ENCODE measurements around the gene LRRC1. TPM values are rescaled to one million over a fixed set of nuclear protein-coding genes. Genes with fewer than 3 reads are reported as not detected.

LRRC1 gene
- total RNA-seq, 1 donor from 2014 or later = 7.5 TPM

DNA sequence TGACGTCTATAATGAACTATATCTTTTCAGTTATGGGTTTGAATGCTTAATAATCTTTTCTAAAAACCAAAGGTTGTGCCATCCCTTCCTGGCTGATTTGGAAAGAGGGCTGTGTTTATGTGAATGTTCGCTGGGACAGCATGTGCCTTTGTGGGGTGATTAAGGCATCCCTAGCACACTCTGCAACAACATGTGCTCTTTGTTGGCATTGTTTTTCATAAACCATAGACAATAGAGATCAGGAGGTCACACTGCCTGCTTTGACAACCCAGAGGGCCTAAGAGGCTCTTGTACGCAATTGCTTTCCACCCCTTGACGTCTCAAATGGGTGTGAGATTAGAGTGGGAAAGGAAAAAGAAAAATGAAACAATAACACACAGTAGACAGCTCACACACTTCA is 116.0 kb downstream of the LRRC1 start:
- no peaks in the 10 kb centered on the region for H3K36me3 Mint-ChIP-seq (ENCODE audit: low read depth, unreplicated experiment)
- DNase-seq (ENCODE audit: low spot score) = no peak

DNA sequence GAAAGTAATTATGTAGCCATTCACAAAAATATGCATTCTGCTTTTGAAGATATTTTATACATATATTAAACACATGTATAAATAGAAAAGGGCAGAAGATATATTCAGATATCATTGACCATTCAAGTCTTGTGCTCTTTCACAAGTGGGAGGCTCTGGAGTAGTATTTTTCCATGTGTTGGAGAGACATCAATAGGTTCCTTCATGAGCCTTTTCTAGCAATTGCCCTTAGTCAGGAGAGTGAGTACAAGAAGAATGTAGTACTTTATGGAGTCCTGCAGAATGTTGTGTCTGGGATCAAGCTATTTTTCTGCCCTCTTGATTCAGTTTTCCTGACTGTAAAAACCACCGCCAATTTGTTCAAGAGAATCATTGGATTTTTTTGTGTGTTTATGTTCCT is 117.9 kb downstream of the LRRC1 start:
- Mint-ChIP-seq H3K4me1 (ENCODE audit: unreplicated experiment) (no peaks in the 10 kb centered on the region), H3K27me3 (ENCODE audit: unreplicated experiment) (no peaks in the 10 kb centered on the region), H3K36me3 (ENCODE audit: low read depth, unreplicated experiment) (no peaks in the 10 kb centered on the region), H3K9me3 (ENCODE audit: unreplicated experiment) (no peaks in the 10 kb centered on the region), H3K4me3 (ENCODE audit: unreplicated experiment) (no peak overlapping the region), H3K27ac (ENCODE audit: unreplicated experiment) (no peak overlapping the region)
- TF ChIP-seq, protein P1, sequence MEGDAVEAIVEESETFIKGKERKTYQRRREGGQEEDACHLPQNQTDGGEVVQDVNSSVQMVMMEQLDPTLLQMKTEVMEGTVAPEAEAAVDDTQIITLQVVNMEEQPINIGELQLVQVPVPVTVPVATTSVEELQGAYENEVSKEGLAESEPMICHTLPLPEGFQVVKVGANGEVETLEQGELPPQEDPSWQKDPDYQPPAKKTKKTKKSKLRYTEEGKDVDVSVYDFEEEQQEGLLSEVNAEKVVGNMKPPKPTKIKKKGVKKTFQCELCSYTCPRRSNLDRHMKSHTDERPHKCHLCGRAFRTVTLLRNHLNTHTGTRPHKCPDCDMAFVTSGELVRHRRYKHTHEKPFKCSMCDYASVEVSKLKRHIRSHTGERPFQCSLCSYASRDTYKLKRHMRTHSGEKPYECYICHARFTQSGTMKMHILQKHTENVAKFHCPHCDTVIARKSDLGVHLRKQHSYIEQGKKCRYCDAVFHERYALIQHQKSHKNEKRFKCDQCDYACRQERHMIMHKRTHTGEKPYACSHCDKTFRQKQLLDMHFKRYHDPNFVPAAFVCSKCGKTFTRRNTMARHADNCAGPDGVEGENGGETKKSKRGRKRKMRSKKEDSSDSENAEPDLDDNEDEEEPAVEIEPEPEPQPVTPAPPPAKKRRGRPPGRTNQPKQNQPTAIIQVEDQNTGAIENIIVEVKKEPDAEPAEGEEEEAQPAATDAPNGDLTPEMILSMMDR (IDR thresholded peaks at IDR 0.05; ENCODE audit: unreplicated experiment) = no peak
- DNase-seq (ENCODE audit: low spot score) = no peak

More for the DNA sequence above, 116.0 kb downstream of the LRRC1 start:
- TF ChIP-seq, protein P1 (IDR thresholded peaks at IDR 0.05; ENCODE audit: unreplicated experiment) = no peak
- Mint-ChIP-seq H3K9me3 (ENCODE audit: unreplicated experiment) (no peaks in the 10 kb centered on the region), H3K4me3 (ENCODE audit: unreplicated experiment) (no peak overlapping the region), H3K27me3 (ENCODE audit: unreplicated experiment) (no peaks in the 10 kb centered on the region), H3K27ac (ENCODE audit: unreplicated experiment) (no peak overlapping the region), H3K4me1 (ENCODE audit: unreplicated experiment) (no peaks in the 10 kb centered on the region)

DNA sequence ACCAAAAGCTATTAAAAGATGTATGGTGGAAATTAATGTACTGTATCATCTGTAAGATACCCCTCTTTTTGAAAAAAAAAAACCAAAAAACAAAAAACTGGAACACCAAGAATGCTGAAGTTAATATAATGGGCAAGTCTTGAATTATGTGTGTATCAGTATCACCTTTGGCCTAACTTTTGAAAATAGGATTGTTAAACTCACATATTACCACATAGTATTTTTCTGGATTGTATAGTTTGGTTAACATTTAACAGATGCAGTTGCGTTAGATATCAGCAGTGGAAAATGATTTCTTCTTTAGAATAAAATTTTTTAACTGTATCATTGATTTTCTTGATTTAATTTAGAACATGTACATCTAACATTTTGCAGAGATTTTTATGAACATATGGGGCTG is 118.5 kb downstream of the LRRC1 start:
- no peaks in the 10 kb centered on the region for H3K27me3 Mint-ChIP-seq (ENCODE audit: unreplicated experiment)
- no peaks in the 10 kb centered on the region for H3K36me3 Mint-ChIP-seq (ENCODE audit: low read depth, unreplicated experiment)
- H3K27ac Mint-ChIP-seq (ENCODE audit: unreplicated experiment) = no peak overlapping the region
- TF ChIP-seq, protein P1 (IDR thresholded peaks at IDR 0.05; ENCODE audit: unreplicated experiment) = no peak
- H3K4me3 Mint-ChIP-seq (ENCODE audit: unreplicated experiment) = no peak overlapping the region
- H3K9me3 Mint-ChIP-seq (ENCODE audit: unreplicated experiment) = no peaks in the 10 kb centered on the region
- DNase-seq (ENCODE audit: low spot score) = no peak
- no peaks in the 10 kb centered on the region for H3K4me1 Mint-ChIP-seq (ENCODE audit: unreplicated experiment)

DNA sequence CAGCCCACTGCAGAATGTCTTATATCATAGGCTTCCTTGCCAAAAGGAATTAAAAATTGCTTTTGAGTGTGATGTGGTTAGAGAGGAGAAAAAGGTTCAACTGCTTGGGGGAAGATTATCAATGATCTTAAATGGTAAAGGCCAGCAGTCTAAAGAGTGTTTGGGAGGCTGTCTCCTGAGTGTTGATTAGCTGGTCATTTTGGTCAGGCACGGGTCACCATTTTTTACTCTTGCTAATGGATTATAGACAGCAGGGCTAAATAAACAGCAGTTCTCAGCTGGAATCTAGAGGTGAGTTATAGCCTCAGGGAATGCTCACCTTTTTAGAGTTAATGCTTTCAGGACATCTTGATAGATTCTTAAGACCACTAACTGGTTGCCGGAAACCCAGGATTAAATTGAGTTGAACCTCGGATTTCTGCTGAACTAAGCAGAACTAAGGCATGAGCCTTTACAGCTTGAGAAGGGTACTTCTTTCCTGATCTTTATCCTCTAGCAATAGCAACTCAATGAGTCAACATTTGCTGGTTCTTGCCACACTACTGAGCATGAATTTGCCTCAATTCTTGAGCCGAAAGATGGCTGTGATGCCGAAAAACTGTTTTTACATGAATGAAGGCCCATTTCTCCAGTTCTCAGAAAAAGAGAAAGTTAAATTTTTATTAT is 120.4 kb downstream of the LRRC1 start:
- Mint-ChIP-seq H3K4me1 (ENCODE audit: unreplicated experiment) (no peaks in the 10 kb centered on the region), H3K4me3 (ENCODE audit: unreplicated experiment) (no peak overlapping the region), H3K36me3 (ENCODE audit: low read depth, unreplicated experiment) (no peaks in the 10 kb centered on the region), H3K9me3 (ENCODE audit: unreplicated experiment) (no peaks in the 10 kb centered on the region), H3K27me3 (ENCODE audit: unreplicated experiment) (no peaks in the 10 kb centered on the region), H3K27ac (ENCODE audit: unreplicated experiment) (no peak overlapping the region)
- DNase-seq (ENCODE audit: low spot score) = no peak
- TF ChIP-seq, protein P1 (IDR thresholded peaks at IDR 0.05; ENCODE audit: unreplicated experiment) = no peak

DNA sequence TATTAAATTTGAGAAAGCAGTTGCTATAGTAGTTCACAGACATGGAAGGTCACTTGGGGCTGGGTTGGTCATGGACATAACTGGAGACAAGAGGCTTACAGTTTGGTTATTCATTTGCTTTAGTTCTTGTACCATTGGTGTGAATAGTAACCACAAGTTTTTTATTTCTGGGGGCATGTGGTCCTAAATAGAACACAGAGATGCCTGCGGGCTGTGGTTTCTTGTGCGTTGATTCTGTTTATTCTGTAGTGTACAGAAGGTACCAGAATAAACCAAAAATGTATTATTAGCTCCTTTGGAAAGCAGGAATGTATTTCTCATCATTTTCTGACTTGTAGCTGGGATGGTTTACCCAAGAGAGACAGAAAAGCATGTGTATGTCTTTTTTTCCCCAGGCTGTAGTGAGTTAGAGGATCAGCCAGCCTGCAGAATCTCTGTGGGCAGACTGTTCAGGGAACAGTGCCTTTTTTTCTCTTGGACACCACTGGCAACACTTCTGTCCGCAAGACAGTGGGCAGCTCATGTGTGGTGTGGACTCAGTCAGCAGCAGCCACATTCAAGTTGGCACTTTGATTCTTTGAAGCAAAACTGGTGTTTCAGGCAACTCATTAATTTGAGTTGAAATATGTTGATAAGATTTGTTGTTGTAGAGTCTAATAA is 122.1 kb downstream of the LRRC1 start:
- TF ChIP-seq, protein P1 (IDR thresholded peaks at IDR 0.05; ENCODE audit: unreplicated experiment) = no peak
- H3K27me3 Mint-ChIP-seq (ENCODE audit: unreplicated experiment) = no peaks in the 10 kb centered on the region
- DNase-seq (ENCODE audit: low spot score) = no peak
- H3K27ac Mint-ChIP-seq (ENCODE audit: unreplicated experiment) = no peak overlapping the region
- H3K4me1 Mint-ChIP-seq (ENCODE audit: unreplicated experiment) = no peaks in the 10 kb centered on the region
- no peak overlapping the region for H3K4me3 Mint-ChIP-seq (ENCODE audit: unreplicated experiment)
- no peaks in the 10 kb centered on the region for H3K36me3 Mint-ChIP-seq (ENCODE audit: low read depth, unreplicated experiment)
- no peaks in the 10 kb centered on the region for H3K9me3 Mint-ChIP-seq (ENCODE audit: unreplicated experiment)
